ENCODE data around the gene TRIM69. TPM values are rescaled to one million over a fixed set of nuclear protein-coding genes. Genes with fewer than 3 reads are reported as not detected.
"Not testable (repeated sequence)": the region's sequence is repeated elsewhere in the genome, so short reads cannot be mapped to it uniquely, and the experiment has no call there.

Gene TRIM69
- total and polyA plus RNA-seq, 2 experiments from 2014 or later, result 4.3 to 7.0 TPM

DNA sequence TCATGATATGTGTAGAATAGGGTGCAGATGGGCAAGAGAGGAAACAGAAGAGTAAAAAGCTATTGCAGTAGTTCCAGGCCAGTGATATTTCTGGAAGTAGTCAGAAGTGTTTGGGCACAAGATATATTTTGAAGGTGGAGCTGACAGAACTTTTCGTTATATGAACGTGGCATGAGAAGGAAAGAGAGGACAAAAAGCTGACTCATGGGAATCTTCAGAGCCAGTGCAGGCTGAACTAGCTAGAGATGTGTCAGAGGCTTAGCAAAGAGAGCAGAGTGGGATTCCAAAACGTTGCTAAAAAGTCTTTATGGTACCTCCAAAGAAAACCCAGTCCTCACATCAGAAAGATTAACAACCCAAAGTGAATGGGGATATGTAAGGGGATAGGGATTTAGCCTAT, 28.7 kb downstream of the TRIM69 start:
- no peak overlapping the region for H3K27ac ChIP-seq (ENCODE audit: low read depth)
- H3K4me1 Mint-ChIP-seq, result no peaks in the 10 kb centered on the region
- no peaks in the 10 kb centered on the region; the same call in 1 of the 2 replicates for H3K9me2 ChIP-seq (ENCODE audit: insufficient read depth)
- no peaks in the 10 kb centered on the region for H3F3A ChIP-seq (replicated peaks; ENCODE audit: low read depth)
- TF ChIP-seq JUNB (IDR thresholded peaks at IDR 0.05; ENCODE audit: unreplicated experiment) (no peak), EZH2 (IDR thresholded peaks at IDR 0.05; ENCODE audit: low read depth, unreplicated experiment) (no peak), ZNF331 (CRISPR knock-in tag; IDR thresholded peaks at IDR 0.05; ENCODE audit: low read depth) (no peak), STAT1 (IDR thresholded peaks at IDR 0.05; ENCODE audit: unreplicated experiment) (no peak), CREB1 (CRISPR knock-in tag; IDR thresholded peaks at IDR 0.05; ENCODE audit: low read depth) (no peak)
- TF ChIP-seq, protein P1, sequence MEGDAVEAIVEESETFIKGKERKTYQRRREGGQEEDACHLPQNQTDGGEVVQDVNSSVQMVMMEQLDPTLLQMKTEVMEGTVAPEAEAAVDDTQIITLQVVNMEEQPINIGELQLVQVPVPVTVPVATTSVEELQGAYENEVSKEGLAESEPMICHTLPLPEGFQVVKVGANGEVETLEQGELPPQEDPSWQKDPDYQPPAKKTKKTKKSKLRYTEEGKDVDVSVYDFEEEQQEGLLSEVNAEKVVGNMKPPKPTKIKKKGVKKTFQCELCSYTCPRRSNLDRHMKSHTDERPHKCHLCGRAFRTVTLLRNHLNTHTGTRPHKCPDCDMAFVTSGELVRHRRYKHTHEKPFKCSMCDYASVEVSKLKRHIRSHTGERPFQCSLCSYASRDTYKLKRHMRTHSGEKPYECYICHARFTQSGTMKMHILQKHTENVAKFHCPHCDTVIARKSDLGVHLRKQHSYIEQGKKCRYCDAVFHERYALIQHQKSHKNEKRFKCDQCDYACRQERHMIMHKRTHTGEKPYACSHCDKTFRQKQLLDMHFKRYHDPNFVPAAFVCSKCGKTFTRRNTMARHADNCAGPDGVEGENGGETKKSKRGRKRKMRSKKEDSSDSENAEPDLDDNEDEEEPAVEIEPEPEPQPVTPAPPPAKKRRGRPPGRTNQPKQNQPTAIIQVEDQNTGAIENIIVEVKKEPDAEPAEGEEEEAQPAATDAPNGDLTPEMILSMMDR (conservative IDR thresholded peaks at IDR 0.05; ENCODE audit: low read depth in 2 of 2), result no peak
- H4K20me1 ChIP-seq (replicated peaks; ENCODE audit: insufficient read depth), result no peaks in the 10 kb centered on the region
- no peaks in the 10 kb centered on the region for H3K36me3 ChIP-seq (ENCODE audit: insufficient read depth)
- no peak overlapping the region for H3K4me3 Mint-ChIP-seq
- H3K4me1 ChIP-seq (ENCODE audit: insufficient read depth), result no peaks in the 10 kb centered on the region
- ATAC-seq (no peak), DNase-seq (ENCODE audit: low spot score) (no peak)
- H3K4me3 ChIP-seq, result no peak overlapping the region
- no peak overlapping the region for H3K4me2 ChIP-seq
- no peaks in the 10 kb centered on the region for H3K27me3 ChIP-seq (ENCODE audit: insufficient read depth)
- peaks cover 8% of the 10 kb centered on the region for H3K9me3 Mint-ChIP-seq
- no peak overlapping the region for H3K27ac Mint-ChIP-seq
- H3K36me3 Mint-ChIP-seq (ENCODE audit: low read depth), result no peaks in the 10 kb centered on the region
- no peaks in the 10 kb centered on the region for H3K79me2 ChIP-seq (replicated peaks; ENCODE audit: insufficient read depth)
- H2AFZ ChIP-seq, result no peak overlapping the region
- no peaks in the 10 kb centered on the region for H3K27me3 Mint-ChIP-seq (ENCODE audit: insufficient read depth, low read depth, poor library complexity)

DNA sequence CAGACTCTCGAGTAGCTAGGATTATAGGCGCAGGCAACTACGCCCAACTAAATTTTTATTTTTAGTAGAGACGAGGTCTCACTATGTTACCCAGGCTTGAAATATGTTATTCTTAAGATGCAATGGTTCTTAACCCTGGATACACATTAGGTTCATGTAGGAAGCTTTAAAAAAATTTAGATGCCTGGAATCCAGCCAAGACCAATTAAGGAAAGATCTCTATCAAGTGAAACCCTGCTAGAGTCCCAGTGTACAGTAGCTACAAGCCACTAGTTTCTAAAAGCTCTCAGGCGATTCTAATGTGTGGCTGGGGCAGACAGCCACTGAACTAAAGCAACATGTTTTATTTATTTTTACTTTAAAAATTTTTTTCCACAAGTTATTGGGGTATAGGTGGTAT, 33.2 kb downstream of the TRIM69 start:
- Histone ChIP-seq H3K9me2 (ENCODE audit: insufficient read depth) (no peaks in the 10 kb centered on the region; the same call in 1 of the 2 replicates), H2AFZ (no peak overlapping the region), H3K4me3 (no peak overlapping the region), H3K27me3 (ENCODE audit: insufficient read depth) (no peaks in the 10 kb centered on the region), H4K20me1 (replicated peaks; ENCODE audit: insufficient read depth) (no peaks in the 10 kb centered on the region), H3K4me2 (no peak overlapping the region), H3F3A (replicated peaks; ENCODE audit: low read depth) (no peaks in the 10 kb centered on the region), H3K36me3 (ENCODE audit: insufficient read depth) (no peaks in the 10 kb centered on the region), H3K4me1 (ENCODE audit: insufficient read depth) (no peaks in the 10 kb centered on the region), H3K27ac (ENCODE audit: low read depth) (no peak overlapping the region), H3K79me2 (replicated peaks; ENCODE audit: insufficient read depth) (no peaks in the 10 kb centered on the region)
- TF ChIP-seq, protein P2, sequence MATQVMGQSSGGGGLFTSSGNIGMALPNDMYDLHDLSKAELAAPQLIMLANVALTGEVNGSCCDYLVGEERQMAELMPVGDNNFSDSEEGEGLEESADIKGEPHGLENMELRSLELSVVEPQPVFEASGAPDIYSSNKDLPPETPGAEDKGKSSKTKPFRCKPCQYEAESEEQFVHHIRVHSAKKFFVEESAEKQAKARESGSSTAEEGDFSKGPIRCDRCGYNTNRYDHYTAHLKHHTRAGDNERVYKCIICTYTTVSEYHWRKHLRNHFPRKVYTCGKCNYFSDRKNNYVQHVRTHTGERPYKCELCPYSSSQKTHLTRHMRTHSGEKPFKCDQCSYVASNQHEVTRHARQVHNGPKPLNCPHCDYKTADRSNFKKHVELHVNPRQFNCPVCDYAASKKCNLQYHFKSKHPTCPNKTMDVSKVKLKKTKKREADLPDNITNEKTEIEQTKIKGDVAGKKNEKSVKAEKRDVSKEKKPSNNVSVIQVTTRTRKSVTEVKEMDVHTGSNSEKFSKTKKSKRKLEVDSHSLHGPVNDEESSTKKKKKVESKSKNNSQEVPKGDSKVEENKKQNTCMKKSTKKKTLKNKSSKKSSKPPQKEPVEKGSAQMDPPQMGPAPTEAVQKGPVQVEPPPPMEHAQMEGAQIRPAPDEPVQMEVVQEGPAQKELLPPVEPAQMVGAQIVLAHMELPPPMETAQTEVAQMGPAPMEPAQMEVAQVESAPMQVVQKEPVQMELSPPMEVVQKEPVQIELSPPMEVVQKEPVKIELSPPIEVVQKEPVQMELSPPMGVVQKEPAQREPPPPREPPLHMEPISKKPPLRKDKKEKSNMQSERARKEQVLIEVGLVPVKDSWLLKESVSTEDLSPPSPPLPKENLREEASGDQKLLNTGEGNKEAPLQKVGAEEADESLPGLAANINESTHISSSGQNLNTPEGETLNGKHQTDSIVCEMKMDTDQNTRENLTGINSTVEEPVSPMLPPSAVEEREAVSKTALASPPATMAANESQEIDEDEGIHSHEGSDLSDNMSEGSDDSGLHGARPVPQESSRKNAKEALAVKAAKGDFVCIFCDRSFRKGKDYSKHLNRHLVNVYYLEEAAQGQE (IDR thresholded peaks at IDR 0.05; ENCODE audit: unreplicated experiment), result no peak
- no peak for TF ChIP-seq POLR2AphosphoS5 (IDR thresholded peaks at IDR 0.05; ENCODE audit: low read depth)
- Mint-ChIP-seq H3K9me3 (peaks cover 34% of the 10 kb centered on the region), H3K27ac (no peak overlapping the region), H3K4me1 (no peaks in the 10 kb centered on the region), H3K36me3 (ENCODE audit: low read depth) (peaks cover 13% of the 10 kb centered on the region), H3K27me3 (ENCODE audit: insufficient read depth, low read depth, poor library complexity) (peaks cover 2% of the 10 kb centered on the region), H3K4me3 (no peak overlapping the region)
- DNase-seq (ENCODE audit: low spot score), result no peak
- no peak for ATAC-seq

DNA sequence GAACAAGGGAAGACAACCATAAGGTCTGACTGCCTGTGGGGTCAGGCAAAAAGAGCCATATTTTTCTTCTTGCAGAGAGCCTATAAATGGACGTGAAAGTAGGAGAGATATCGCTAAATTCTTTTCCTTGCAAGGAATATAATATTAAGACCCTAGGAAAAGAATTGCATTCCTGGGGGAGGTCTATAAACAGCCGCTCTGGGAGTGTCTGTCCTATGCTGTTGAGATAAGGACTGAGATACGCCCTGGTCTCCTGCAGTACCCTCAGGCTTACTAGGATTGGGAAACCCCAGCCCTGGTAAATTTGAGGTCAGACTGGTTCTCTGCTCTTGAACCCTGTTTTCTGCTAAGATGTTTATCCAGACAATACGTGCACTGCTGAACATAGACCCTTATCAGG, 34.4 kb downstream of the TRIM69 start:
- peaks cover 34% of the 10 kb centered on the region for H3K9me3 Mint-ChIP-seq
- H3K27ac ChIP-seq (ENCODE audit: low read depth); H3K4me1 ChIP-seq (ENCODE audit: insufficient read depth); ATAC-seq; H3K9me2 ChIP-seq (ENCODE audit: insufficient read depth); H3K79me2 ChIP-seq (replicated peaks; ENCODE audit: insufficient read depth); H3F3A ChIP-seq (replicated peaks; ENCODE audit: low read depth); H3K27me3 ChIP-seq (ENCODE audit: insufficient read depth); DNase-seq (ENCODE audit: low spot score); H3K27me3 Mint-ChIP-seq (ENCODE audit: insufficient read depth, low read depth, poor library complexity); H3K27ac Mint-ChIP-seq; H2AFZ ChIP-seq; H3K4me3 ChIP-seq; H3K4me1 Mint-ChIP-seq; H3K4me2 ChIP-seq; H4K20me1 ChIP-seq (replicated peaks; ENCODE audit: insufficient read depth); H3K36me3 ChIP-seq (ENCODE audit: insufficient read depth); H3K4me3 Mint-ChIP-seq: not testable (repeated sequence)
- peaks cover 13% of the 10 kb centered on the region for H3K36me3 Mint-ChIP-seq (ENCODE audit: low read depth)

Data from GM23338 (cell line).